Hepatocyte (in vitro differentiated cells): ENCODE measurements around the gene STAP2. TPM values are rescaled to one million over a fixed set of nuclear protein-coding genes. Genes with fewer than 3 reads are reported as not detected.

Experiments used
- DNase-seq: peaks from one replicate; pipeline ENCODE4 v3.0.0-alpha.2; 2016; ENCODE audit warnings: low spot score
- H2AFZ ChIP-seq: fragments of 200-600 bp; sonication (generic); 2 replicates; pipeline ENCODE4 v1.6.0; 2016; ENCODE audit warnings: antibody characterized with exemption, mild to moderate bottlenecking
- H3K27ac ChIP-seq: fragments of 200-600 bp; sonication (generic); 2 replicates; pipeline ENCODE4 v1.5.1; 2016; ENCODE audit warnings: mild to moderate bottlenecking
- H3K27me3 ChIP-seq: fragments of 200-600 bp; sonication (generic); 2 replicates; pipeline ENCODE4 v1.6.1; 2016
- H3K36me3 ChIP-seq: fragments of 200-600 bp; sonication (generic); replicated peaks from 2 replicates; pipeline ENCODE4 v1.5.1; 2016; ENCODE audit warnings: low read depth; ENCODE audit not compliant: insufficient read depth
- H3K4me1 ChIP-seq: fragments of 200-600 bp; sonication (generic); 2 replicates; pipeline ENCODE4 v1.5.1; 2016; ENCODE audit warnings: mild to moderate bottlenecking, moderate library complexity; ENCODE audit not compliant: insufficient read depth
- H3K4me2 ChIP-seq: fragments of 200-600 bp; sonication (generic); 2 replicates; pipeline ENCODE4 v1.6.0; 2016
- H3K4me3 ChIP-seq: fragments of 200-600 bp; sonication (generic); 2 replicates; pipeline ENCODE4 v1.5.1; 2016; ENCODE audit warnings: mild to moderate bottlenecking
- H3K79me2 ChIP-seq: fragments of 200-600 bp; sonication (generic); 2 replicates; pipeline ENCODE4 v1.6.0; 2017; ENCODE audit warnings: mild to moderate bottlenecking
- H3K9me2 ChIP-seq: fragments of 200-600 bp; sonication (generic); replicated peaks from 2 replicates; pipeline ENCODE4 v1.6.0; 2017; ENCODE audit warnings: mild to moderate bottlenecking; ENCODE audit not compliant: insufficient read depth
- H3K9me3 ChIP-seq: fragments of 200-600 bp; sonication (generic); 2 replicates; pipeline ENCODE4 v1.5.1; 2016; ENCODE audit warnings: low read depth, mild to moderate bottlenecking
- H4K20me1 ChIP-seq: fragments of 200-600 bp; sonication (generic); 2 replicates; pipeline ENCODE4 v1.6.0; 2016; ENCODE audit warnings: mild to moderate bottlenecking; ENCODE audit not compliant: insufficient read depth, poor library complexity, severe bottlenecking
- EZH2 ChIP-seq: fragments of 200-600 bp; sonication (generic); IDR thresholded peaks from 2 replicates; pipeline ENCODE4 v1.6.1; 2016; ENCODE audit warnings: antibody characterized with exemption, mild to moderate bottlenecking, borderline replicate concordance
- EZH2phosphoT487 ChIP-seq: fragments of 200-600 bp; sonication (generic); IDR thresholded peaks from one replicate; pipeline ENCODE4 v1.6.1; 2018; ENCODE audit warnings: antibody characterized with exemption, mild to moderate bottlenecking, low read depth, moderate library complexity; ENCODE audit not compliant: unreplicated experiment, severe bottlenecking
- WGBS: methylation state at CpG from one replicate; pipeline ENCODE4 v1.1.6; 2016; ENCODE audit warnings: low lambda C conversion rate; ENCODE audit errors: missing lambda C conversion rate; 5-methylcytosine and 5-hydroxymethylcytosine counted together
- polyA plus RNA-seq: library from polyadenylated mRNA; unstranded; fragments of >200 nt; fragmentation: Nextera tagmentation; extraction: Ambion mirVana; gene quantifications from 2 replicates; pipeline ENCODE4 v1.2.1, GENCODE V29; 2016
- total RNA-seq: library from RNA; depleted of rRNA; stranded (reverse); fragments of >200 nt; gene quantifications from 2 replicates; pipeline ENCODE4 v1.2.3, GENCODE V29; 2014
- TF ChIP-seq, protein P1 (sequence below): fragments of 200-600 bp; sonication (generic); IDR thresholded peaks from 2 replicates; pipeline ENCODE4 v1.5.1; 2016; ENCODE audit warnings: antibody characterized with exemption, mild to moderate bottlenecking; ENCODE audit not compliant: poor library complexity

STAP2 gene
- total and polyA plus RNA-seq, 2 experiments from 2014 or later: 28.1 to 34.4 TPM

DNA sequence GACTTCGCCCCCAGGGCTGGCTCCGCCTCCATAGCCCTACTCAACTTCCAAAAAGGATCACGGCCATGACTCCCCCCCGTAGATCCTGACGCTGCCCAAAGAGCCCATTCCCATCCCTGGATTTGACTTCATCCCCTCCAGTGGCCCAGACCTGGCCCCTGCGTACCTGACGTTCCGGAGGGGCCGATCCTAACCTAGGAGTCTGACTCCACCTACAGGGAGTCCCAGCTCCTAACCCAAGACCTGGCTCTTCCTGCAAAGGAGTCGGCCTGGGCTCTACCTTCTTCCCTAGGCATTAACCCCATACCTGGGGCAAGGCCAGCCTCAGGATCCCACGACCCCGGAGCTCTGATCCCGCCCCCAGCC lies 10.8 kb downstream of the STAP2 start:
- Histone ChIP-seq H3K36me3 (no peaks in the 10 kb centered on the region), H3K9me3 (no peaks in the 10 kb centered on the region), H3K4me1 (peaks cover 12% of the 10 kb centered on the region), H3K27me3 (no peaks in the 10 kb centered on the region), H2AFZ (peak overlapping the region; percentile 55), H3K9me2 (no peaks in the 10 kb centered on the region), H3K4me3 (peak overlapping the region; percentile 28), H4K20me1 (no peaks in the 10 kb centered on the region), H3K79me2 (no peaks in the 10 kb centered on the region), H3K27ac (peak overlapping the region; percentile 37), H3K4me2 (peak overlapping the region; percentile 88)
- 21% methylated on average over 13 of the region's 13 CpGs for WGBS
- TF ChIP-seq, protein P1, sequence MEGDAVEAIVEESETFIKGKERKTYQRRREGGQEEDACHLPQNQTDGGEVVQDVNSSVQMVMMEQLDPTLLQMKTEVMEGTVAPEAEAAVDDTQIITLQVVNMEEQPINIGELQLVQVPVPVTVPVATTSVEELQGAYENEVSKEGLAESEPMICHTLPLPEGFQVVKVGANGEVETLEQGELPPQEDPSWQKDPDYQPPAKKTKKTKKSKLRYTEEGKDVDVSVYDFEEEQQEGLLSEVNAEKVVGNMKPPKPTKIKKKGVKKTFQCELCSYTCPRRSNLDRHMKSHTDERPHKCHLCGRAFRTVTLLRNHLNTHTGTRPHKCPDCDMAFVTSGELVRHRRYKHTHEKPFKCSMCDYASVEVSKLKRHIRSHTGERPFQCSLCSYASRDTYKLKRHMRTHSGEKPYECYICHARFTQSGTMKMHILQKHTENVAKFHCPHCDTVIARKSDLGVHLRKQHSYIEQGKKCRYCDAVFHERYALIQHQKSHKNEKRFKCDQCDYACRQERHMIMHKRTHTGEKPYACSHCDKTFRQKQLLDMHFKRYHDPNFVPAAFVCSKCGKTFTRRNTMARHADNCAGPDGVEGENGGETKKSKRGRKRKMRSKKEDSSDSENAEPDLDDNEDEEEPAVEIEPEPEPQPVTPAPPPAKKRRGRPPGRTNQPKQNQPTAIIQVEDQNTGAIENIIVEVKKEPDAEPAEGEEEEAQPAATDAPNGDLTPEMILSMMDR: no peak
- TF ChIP-seq EZH2phosphoT487 (no peak), EZH2 (no peak)
- no peak for DNase-seq

DNA sequence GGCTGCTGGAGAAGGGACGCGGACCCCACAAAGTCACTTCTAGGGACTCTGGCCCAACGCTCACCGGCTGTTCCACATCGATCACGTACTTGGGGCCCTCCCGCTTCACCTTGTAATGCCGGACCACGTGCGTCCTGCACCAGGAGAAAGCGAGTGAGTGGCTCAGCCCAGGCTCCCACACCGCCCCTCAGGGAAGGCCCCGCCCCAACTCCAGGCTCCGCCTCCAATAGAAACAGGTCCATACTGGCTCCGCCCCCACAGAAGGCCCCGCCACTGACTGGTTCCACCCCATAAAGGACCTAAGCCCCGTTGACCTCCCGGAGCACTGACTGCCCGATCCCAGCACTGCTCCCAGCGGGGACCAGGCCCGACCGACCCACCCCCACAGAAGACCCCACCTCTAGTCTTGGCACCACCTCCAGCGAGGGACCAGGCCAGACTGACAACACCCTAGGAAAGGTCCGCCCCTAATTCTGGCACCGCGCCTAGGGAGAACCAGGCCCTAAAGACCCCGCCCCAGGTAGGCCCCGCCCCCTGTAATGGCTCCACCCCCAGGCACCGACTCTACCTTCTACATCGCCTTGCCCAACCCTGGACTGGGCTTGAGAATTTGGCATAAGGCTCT lies 11.3 kb downstream of the STAP2 start:
- no peaks in the 10 kb centered on the region for H3K9me3 ChIP-seq
- peak overlapping the region; percentile 88 for H3K4me2 ChIP-seq
- WGBS: 36% methylated on average over 17 of the region's 30 CpGs
- H2AFZ ChIP-seq: peak overlapping the region; percentile 55
- H3K4me1 ChIP-seq: peaks cover 12% of the 10 kb centered on the region
- H3K36me3 ChIP-seq: no peaks in the 10 kb centered on the region
- no peaks in the 10 kb centered on the region for H4K20me1 ChIP-seq
- no peak overlapping the region for H3K4me3 ChIP-seq
- peak; percentile 81 for DNase-seq
- no peaks in the 10 kb centered on the region for H3K79me2 ChIP-seq
- H3K9me2 ChIP-seq: no peaks in the 10 kb centered on the region
- no peaks in the 10 kb centered on the region for H3K27me3 ChIP-seq
- TF ChIP-seq, protein P1: no peak
- TF ChIP-seq EZH2phosphoT487: no peak
- no peak for TF ChIP-seq EZH2
- H3K27ac ChIP-seq: no peak overlapping the region

DNA sequence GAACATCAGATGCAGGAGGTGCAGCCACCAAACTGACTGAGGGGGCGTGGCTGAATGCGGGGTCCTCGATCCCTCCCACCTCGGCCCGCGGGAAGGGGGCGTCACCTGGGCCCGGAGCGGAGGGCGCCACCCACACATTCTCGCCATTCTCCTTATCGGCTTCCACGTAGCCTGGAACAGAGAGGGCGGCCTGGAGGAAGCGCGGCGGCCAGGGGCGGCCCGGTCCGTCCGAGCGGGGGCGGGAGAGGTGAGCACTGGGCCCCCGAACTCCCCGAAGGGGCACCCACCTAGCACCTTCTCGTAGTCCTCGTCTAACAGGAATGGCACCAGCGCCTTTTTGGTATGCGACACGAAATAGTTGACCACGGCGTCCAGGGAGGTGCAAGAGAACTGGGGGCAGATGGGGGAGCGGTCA lies 11.8 kb downstream of the STAP2 start:
- Histone ChIP-seq H3K79me2 (no peaks in the 10 kb centered on the region), H2AFZ (no peak overlapping the region), H3K36me3 (no peaks in the 10 kb centered on the region), H3K9me2 (no peaks in the 10 kb centered on the region), H3K27me3 (no peaks in the 10 kb centered on the region), H3K9me3 (no peaks in the 10 kb centered on the region), H3K4me3 (no peak overlapping the region), H3K4me2 (peak overlapping the region; percentile 88), H4K20me1 (no peaks in the 10 kb centered on the region), H3K4me1 (peaks cover 12% of the 10 kb centered on the region), H3K27ac (no peak overlapping the region)
- no peak for DNase-seq
- WGBS: 19% methylated on average over 24 of the region's 33 CpGs
- TF ChIP-seq, protein P1: no peak
- TF ChIP-seq EZH2phosphoT487 (no peak), EZH2 (no peak)
